ENCODE data around the gene SPATA1. TPM values are rescaled to one million over a fixed set of nuclear protein-coding genes. Genes with fewer than 3 reads are reported as not detected.

Gene SPATA1
- total and polyA plus RNA-seq, 9 of the 15 experiments (the other 6 are each of a cell fraction or from before 2014, with no cell fraction given) = 0.79 to 2.9 (median 1.5) TPM

DNA sequence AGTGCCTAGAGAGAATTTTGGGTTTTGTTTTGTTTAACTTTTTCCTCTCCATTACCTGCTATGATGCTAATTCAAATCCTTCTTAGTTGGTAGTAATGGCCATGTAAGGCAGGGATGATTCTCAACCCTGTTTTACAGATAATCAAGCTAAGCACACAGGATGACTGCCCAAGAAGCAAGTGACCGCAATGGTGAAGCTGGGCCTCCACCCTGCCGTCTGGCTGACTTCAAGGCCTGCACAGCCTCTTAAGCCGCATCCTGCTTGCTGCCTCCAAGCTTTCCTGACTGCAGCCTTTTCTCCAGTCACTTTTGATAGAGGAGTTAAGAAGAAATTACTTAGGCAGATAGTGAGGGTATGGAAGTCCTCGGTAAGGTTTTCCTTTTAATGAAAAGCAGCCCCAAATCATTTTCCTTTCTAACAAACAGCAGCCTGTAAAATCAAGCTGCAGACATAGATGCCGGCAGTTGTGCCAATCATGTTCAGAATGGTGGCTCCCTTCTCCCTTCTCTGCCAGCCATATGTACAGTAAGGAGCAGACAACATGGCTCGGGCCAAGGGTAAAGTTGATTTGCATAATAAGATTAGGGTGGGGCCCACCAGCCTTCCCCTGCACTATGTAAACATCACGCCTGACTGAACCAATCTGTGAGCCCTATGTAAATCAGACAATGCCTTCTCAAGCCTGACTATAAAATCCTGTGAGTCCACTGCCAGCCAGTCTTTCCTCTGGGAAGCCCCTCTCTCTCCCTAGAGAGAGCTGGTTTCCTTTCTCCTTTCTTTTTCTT is 76.8 kb downstream of the SPATA1 start (continued):
- no peak for TF ChIP-seq ZZZ3 (IDR thresholded peaks at IDR 0.05)
- no peak for TF ChIP-seq TCFL5 (CRISPR knock-in tag; conservative IDR thresholded peaks at IDR 0.05)
- no peak for TF ChIP-seq ZNF551 (CRISPR knock-in tag; IDR thresholded peaks at IDR 0.05)
- TF ChIP-seq FOXA3 (CRISPR knock-in tag; conservative IDR thresholded peaks at IDR 0.05 in 1 of 2, IDR thresholded peaks at IDR 0.05 in 1 of 2) = peak; percentile 95 to 98
- no peak for TF ChIP-seq CBFA2T2 (conservative IDR thresholded peaks at IDR 0.05)
- TF ChIP-seq, protein P1, sequence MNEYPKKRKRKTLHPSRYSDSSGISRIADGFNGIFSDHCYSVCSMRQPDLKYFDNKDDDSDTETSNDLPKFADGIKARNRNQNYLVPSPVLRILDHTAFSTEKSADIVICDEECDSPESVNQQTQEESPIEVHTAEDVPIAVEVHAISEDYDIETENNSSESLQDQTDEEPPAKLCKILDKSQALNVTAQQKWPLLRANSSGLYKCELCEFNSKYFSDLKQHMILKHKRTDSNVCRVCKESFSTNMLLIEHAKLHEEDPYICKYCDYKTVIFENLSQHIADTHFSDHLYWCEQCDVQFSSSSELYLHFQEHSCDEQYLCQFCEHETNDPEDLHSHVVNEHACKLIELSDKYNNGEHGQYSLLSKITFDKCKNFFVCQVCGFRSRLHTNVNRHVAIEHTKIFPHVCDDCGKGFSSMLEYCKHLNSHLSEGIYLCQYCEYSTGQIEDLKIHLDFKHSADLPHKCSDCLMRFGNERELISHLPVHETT (CRISPR knock-in tag; conservative IDR thresholded peaks at IDR 0.05 in 1 of 2, IDR thresholded peaks at IDR 0.05 in 1 of 2) = no peak
- no peak for TF ChIP-seq ZNF75A (CRISPR knock-in tag; IDR thresholded peaks at IDR 0.05)
- no peak for TF ChIP-seq TEAD4 (IDR thresholded peaks at IDR 0.05; ENCODE audit: low read length)
- no peak for TF ChIP-seq TEAD4 (CRISPR knock-in tag; IDR thresholded peaks at IDR 0.05; ENCODE audit: borderline replicate concordance)
- TF ChIP-seq HMG20A (CRISPR knock-in tag; conservative IDR thresholded peaks at IDR 0.05) = no peak
- TF ChIP-seq NFRKB (IDR thresholded peaks at IDR 0.05; ENCODE audit: low read depth) = 0 out of 2 replicates have a peak, but pooled peaks have one; percentile 27
- TF ChIP-seq, protein P2, sequence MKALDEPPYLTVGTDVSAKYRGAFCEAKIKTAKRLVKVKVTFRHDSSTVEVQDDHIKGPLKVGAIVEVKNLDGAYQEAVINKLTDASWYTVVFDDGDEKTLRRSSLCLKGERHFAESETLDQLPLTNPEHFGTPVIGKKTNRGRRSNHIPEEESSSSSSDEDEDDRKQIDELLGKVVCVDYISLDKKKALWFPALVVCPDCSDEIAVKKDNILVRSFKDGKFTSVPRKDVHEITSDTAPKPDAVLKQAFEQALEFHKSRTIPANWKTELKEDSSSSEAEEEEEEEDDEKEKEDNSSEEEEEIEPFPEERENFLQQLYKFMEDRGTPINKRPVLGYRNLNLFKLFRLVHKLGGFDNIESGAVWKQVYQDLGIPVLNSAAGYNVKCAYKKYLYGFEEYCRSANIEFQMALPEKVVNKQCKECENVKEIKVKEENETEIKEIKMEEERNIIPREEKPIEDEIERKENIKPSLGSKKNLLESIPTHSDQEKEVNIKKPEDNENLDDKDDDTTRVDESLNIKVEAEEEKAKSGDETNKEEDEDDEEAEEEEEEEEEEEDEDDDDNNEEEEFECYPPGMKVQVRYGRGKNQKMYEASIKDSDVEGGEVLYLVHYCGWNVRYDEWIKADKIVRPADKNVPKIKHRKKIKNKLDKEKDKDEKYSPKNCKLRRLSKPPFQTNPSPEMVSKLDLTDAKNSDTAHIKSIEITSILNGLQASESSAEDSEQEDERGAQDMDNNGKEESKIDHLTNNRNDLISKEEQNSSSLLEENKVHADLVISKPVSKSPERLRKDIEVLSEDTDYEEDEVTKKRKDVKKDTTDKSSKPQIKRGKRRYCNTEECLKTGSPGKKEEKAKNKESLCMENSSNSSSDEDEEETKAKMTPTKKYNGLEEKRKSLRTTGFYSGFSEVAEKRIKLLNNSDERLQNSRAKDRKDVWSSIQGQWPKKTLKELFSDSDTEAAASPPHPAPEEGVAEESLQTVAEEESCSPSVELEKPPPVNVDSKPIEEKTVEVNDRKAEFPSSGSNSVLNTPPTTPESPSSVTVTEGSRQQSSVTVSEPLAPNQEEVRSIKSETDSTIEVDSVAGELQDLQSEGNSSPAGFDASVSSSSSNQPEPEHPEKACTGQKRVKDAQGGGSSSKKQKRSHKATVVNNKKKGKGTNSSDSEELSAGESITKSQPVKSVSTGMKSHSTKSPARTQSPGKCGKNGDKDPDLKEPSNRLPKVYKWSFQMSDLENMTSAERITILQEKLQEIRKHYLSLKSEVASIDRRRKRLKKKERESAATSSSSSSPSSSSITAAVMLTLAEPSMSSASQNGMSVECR (CRISPR knock-in tag; IDR thresholded peaks at IDR 0.05) = no peak
- TF ChIP-seq YY1 (IDR thresholded peaks at IDR 0.05; ENCODE audit: borderline replicate concordance in 1 of 3, control insufficient read depth in 1 of 3, extremely low read depth in 1 of 3, insufficient read depth in 3 of 3, insufficient read length in 1 of 3, insufficient replicate concordance in 2 of 3, low read depth in 1 of 3, low read length in 2 of 3) = peak in 1 of 3 experiments; percentile 66
- TF ChIP-seq PPARD (CRISPR knock-in tag; IDR thresholded peaks at IDR 0.05) = no peak
- TF ChIP-seq ZNF165 (CRISPR knock-in tag; IDR thresholded peaks at IDR 0.05; ENCODE audit: borderline replicate concordance) = no peak
- TF ChIP-seq ZBTB7A (IDR thresholded peaks at IDR 0.05; ENCODE audit: borderline replicate concordance, control insufficient read depth, low read depth, low read length) = no peak
- TF ChIP-seq, protein P3, sequence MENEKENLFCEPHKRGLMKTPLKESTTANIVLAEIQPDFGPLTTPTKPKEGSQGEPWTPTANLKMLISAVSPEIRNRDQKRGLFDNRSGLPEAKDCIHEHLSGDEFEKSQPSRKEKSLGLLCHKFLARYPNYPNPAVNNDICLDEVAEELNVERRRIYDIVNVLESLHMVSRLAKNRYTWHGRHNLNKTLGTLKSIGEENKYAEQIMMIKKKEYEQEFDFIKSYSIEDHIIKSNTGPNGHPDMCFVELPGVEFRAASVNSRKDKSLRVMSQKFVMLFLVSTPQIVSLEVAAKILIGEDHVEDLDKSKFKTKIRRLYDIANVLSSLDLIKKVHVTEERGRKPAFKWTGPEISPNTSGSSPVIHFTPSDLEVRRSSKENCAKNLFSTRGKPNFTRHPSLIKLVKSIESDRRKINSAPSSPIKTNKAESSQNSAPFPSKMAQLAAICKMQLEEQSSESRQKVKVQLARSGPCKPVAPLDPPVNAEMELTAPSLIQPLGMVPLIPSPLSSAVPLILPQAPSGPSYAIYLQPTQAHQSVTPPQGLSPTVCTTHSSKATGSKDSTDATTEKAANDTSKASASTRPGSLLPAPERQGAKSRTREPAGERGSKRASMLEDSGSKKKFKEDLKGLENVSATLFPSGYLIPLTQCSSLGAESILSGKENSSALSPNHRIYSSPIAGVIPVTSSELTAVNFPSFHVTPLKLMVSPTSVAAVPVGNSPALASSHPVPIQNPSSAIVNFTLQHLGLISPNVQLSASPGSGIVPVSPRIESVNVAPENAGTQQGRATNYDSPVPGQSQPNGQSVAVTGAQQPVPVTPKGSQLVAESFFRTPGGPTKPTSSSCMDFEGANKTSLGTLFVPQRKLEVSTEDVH (IDR thresholded peaks at IDR 0.05; ENCODE audit: low read depth, partially characterized antibody) = no peak
- TF ChIP-seq MEF2D (tag; conservative IDR thresholded peaks at IDR 0.05; ENCODE audit: low read depth) = no peak
